GM10248 (cell line): ENCODE results near the gene DMRT1.
A peak's percentile ranks its signal among the peaks of the same experiment; 100 is the strongest.

Experiments
- CTCF ChIA-PET: fragments of 300-600 bp; sonication (Branson Sonifier 250); formaldehyde crosslinking; extraction: SDS; loops from one replicate; lab custom pipeline; 2021; ENCODE audit warnings: antibody characterized with exemption; lab: Yijun Ruan, JAX
- POLR2A ChIA-PET: fragments of 350-650 bp; sonication (Branson Sonifier 250); formaldehyde crosslinking; extraction: SDS; loops from one replicate; lab custom pipeline; 2020; ENCODE audit warnings: antibody characterized with exemption; lab: Yijun Ruan, JAX
- DNase-seq: peaks from one replicate; pipeline ENCODE4 v3.0.0; 2012; ENCODE audit errors: extremely low spot score
- TF ChIP-seq, protein P1 (sequence below): IDR thresholded peaks from 2 replicates; pipeline ENCODE4 v1.5.1; 2012; ENCODE audit warnings: mild to moderate bottlenecking, low read depth; ENCODE audit errors: extremely low read depth, missing control alignments, control extremely low read depth

The DMRT1 gene

DNA sequence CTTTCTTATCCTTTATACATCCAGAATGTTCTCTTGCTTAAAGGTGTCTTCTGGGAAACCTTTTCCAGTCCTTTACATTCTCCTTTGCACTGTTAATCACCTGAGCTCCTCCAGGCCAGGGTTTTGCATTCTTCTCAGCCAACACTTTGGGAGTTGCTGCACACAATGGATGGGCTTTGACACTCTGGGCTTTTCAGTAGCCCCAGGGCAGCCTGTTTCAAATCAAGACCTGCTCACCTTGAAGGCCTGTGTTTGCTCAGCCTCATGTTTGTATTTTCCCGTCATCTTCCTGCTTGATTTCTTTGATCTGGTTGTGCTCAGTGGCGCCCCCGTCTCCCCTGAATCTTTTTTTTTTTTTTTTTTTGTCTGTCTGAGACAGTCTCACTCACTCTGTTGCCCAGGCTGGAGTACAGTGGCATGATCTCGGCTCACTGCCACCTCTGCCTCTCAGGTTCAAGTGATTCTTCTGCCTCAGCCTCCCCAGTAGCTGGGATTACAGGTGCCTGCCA, 41.0 kb downstream of the DMRT1 start:
- TF ChIP-seq, protein P1, sequence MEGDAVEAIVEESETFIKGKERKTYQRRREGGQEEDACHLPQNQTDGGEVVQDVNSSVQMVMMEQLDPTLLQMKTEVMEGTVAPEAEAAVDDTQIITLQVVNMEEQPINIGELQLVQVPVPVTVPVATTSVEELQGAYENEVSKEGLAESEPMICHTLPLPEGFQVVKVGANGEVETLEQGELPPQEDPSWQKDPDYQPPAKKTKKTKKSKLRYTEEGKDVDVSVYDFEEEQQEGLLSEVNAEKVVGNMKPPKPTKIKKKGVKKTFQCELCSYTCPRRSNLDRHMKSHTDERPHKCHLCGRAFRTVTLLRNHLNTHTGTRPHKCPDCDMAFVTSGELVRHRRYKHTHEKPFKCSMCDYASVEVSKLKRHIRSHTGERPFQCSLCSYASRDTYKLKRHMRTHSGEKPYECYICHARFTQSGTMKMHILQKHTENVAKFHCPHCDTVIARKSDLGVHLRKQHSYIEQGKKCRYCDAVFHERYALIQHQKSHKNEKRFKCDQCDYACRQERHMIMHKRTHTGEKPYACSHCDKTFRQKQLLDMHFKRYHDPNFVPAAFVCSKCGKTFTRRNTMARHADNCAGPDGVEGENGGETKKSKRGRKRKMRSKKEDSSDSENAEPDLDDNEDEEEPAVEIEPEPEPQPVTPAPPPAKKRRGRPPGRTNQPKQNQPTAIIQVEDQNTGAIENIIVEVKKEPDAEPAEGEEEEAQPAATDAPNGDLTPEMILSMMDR = no peak
- ChIA-PET POLR2A (no interaction called here), CTCF (interaction anchor here (1.0 to 2.1 kb wide), 5 partner anchors 9 to 128 kb away, joined by 3 to 7 read pairs (median 4); no protein-coding TSS in a partner anchor)
- no peak for DNase-seq

DNA sequence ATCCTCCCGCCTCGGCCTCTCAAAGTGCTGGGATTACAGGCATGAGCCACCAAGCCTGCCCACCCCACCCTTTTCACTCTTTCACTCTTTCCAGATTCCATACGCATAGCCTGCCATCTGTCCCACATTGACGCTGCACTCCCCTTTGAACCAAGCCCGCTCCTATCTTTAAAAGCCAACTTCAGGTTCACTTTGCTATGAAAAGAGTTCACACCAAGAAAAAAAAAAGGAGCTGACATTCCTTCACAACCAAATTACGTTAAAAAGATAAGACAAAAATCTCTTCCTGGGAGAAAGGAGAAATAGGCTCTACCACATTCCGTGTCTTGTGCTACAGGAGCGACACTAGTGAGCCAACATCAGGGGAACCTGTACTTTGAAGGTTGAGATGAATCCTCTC, 41.5 kb downstream of the DMRT1 start:
- no peak for DNase-seq
- TF ChIP-seq, protein P1 = no peak
- ChIA-PET POLR2A (no interaction called here), CTCF (interaction anchor here (1.0 to 2.9 kb wide), 3 partner anchors 11 to 127 kb away, joined by 4 to 8 read pairs (median 4); no protein-coding TSS in a partner anchor)

DNA sequence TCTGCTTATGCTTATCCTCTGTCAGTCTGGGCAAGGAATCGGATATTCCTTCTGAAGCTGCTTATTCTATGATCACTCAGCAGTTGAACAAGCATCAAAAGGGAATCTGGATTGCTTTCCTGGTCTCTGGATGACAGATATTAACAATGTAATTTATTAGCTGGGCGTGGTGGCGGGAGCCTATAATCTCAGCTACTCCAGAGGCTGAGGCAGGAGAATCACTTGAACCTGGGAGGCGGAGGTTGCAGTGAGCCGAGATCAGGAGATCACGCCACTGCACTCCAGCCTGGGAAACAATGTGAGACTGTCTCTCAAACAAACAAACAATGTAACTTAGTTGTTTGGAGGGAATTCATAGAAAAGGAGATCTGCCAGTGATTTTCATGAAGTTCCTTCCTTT, 45.4 kb downstream of the DMRT1 start:
- TF ChIP-seq, protein P1 = no peak
- CTCF ChIA-PET = interaction anchor here (1.3 to 1.7 kb wide), 4 partner anchors 10 to 123 kb away, joined by 3 to 5 read pairs (median 4); no protein-coding TSS in a partner anchor
- POLR2A ChIA-PET = no interaction called here
- no peak for DNase-seq

DNA sequence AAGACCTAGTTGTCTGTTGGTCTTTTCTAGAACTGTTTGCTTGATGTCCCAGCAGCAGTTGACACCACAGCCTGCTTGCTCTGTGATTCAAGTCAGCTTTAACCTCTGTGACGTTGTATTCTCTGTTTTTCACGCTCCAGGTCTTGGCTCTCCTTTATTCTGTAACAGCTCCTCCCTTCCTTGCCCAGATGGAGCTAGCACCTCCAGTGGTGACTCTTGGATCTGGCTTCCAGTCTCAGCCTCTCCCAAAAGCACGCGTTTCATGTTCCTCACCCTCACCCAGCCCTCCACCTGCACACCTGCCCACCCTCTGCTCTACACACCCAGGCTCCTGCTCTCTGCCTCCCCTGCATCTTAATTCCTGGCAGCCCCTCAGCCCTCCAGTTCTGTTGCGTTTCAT, 50.6 kb downstream of the DMRT1 start:
- ChIA-PET CTCF (interaction anchor here (0.7 to 10.1 kb wide), 6 partner anchors 10 to 724 kb away, joined by 3 to 106 read pairs (median 4); no protein-coding TSS in a partner anchor), POLR2A (no interaction called here)
- no peak for DNase-seq
- TF ChIP-seq, protein P1 = no peak

DNA sequence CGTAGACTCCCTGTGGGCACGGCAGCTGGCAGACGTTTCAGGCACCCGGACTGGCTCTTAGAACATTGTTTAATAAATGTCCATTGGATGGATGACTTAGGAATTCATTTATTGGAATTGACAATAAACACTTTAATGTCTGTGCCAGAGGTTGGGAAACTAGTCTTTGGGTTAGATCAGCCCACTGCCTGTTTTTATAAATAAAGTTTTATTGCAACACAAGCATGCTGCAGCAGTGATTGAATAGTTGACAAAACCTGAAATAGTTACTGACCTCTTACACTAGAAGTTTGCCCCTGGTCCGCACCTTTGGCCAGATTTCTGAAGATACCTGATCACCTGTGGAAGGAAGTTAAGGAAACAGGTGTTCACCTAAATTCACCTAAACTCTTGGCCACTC, 51.6 kb downstream of the DMRT1 start:
- CTCF ChIA-PET = interaction anchor here (0.7 to 10.1 kb wide), 16 partner anchors 9 to 126 kb away, joined by 3 to 106 read pairs (median 5); no protein-coding TSS in a partner anchor
- TF ChIP-seq, protein P1 = no peak
- POLR2A ChIA-PET = no interaction called here
- DNase-seq = no peak

DNA sequence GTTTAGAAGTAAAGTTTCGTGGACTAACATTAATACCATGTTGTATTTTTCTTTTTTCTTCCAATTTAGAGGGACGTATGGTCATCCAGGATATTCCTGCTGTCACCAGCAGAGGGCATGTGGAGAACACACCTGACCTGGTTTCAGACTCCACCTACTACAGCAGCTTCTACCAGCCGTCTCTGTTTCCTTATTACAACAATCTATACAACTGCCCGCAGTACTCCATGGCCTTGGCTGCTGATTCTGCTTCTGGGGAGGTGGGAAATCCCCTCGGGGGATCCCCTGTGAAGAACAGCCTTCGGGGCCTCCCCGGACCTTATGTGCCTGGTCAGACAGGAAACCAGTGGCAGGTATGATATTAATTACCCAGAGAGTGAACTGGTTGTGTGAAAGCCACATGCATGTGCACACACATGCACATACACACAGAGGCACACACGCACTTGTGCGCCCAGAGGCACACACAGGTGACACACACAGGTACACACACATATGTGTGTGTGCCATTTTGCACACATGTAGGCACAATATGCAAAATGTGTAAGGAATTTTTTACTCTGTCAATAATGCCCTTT, 52.4 kb downstream of the DMRT1 start:
- TF ChIP-seq, protein P1 = peak; percentile 86
- ChIA-PET CTCF (interaction anchor here (0.7 to 10.1 kb wide), 16 partner anchors 9 to 126 kb away, joined by 3 to 106 read pairs (median 5); no protein-coding TSS in a partner anchor), POLR2A (no interaction called here)
- DNase-seq = peak; percentile 88
